HCT116 (cell line): ENCODE results near the gene ABCA1. TPM values are rescaled to one million over a fixed set of nuclear protein-coding genes. Genes with fewer than 3 reads are reported as not detected.

Source experiments
- ATAC-seq: fragments of 200-7000 bp; cut with Tn5 transposase; 2 replicates; pipeline ENCODE4 v1.9.1; 2020; ENCODE audit warnings: mild to moderate bottlenecking, moderate library complexity
- BruUV-seq: library from RNA; stranded (reverse); fragments of 400-500 nt; replicated peaks from 2 replicates; lab custom pipeline; 2021; lab: Mats Ljungman, UMichigan
- CTCF ChIA-PET: fragments of 300-600 bp; sonication (Branson Sonifier 250); formaldehyde crosslinking; loops from one replicate; lab custom pipeline; 2021; ENCODE audit warnings: antibody characterized with exemption; lab: Charles Lee
- POLR2A ChIA-PET: fragments of 300-600, 350-600 bp; sonication (Branson Sonifier 250); formaldehyde crosslinking; loops from one replicate; lab custom pipeline; 2021; ENCODE audit warnings: antibody characterized with exemption; lab: Charles Lee
- RAD21 ChIA-PET, 2 experiments: fragments of 300-600 bp; sonication (Branson Sonifier 250); formaldehyde crosslinking; loops; one replicate each; lab custom pipeline; 2023; ENCODE audit warnings: low total read pairs in 2 of 2; ENCODE audit not compliant: uncharacterized antibody in 2 of 2, unreplicated experiment in 2 of 2, low non-redundant PET in 1 of 2; lab: Charles Lee
- DNase-seq: peaks from one replicate; pipeline ENCODE4 v3.0.0-alpha.2; 2010; ENCODE audit warnings: low read depth, low spot score
- H2AFZ ChIP-seq: fragments of 200-600 bp; shearing (Covaris generic), sonication (generic); 2 replicates; pipeline ENCODE4 v1.6.1; 2017; ENCODE audit warnings: low read depth, mixed run types, mixed read lengths, antibody characterized with exemption, low read length; ENCODE audit not compliant: poor library complexity, severe bottlenecking
- H3K27ac ChIP-seq: 2 replicates; pipeline ENCODE4 v1.5.1; 2012; ENCODE audit warnings: low read depth, low read length
- H3K27me3 ChIP-seq: fragments of 200-600 bp; sonication (generic); 2 replicates; pipeline ENCODE4 v1.6.1; 2016; ENCODE audit warnings: mixed run types, low read length, mixed read lengths; ENCODE audit not compliant: insufficient read depth
- H3K36me3 ChIP-seq, 2 experiments: fragments of 200-500 bp in 1 of 2; fragments of 200-600 bp in 1 of 2; sonication (Bioruptor generic) in 1 of 2; sonication (generic) in 1 of 2; 2 replicates each; pipeline versions ENCODE4 v1.5.1 to v1.6.1; 2014 to 2016; ENCODE audit warnings: low read length in 2 of 2, inconsistent platforms in 1 of 2, mixed read lengths in 1 of 2, mixed run types in 1 of 2; ENCODE audit not compliant: insufficient read depth in 2 of 2, control insufficient read depth in 1 of 2
- H3K4me1 ChIP-seq, 2 experiments: fragments of 200-600 bp in 1 of 2; sonication (generic) in 1 of 2; 2 replicates each; pipeline versions ENCODE4 v1.5.1 to v1.6.1; 2012 to 2017; ENCODE audit warnings: low read length in 2 of 2, inconsistent platforms in 1 of 2, mild to moderate bottlenecking in 1 of 2, mixed read lengths in 1 of 2, mixed run types in 1 of 2, moderate library complexity in 1 of 2; ENCODE audit not compliant: insufficient read depth in 2 of 2, control insufficient read depth in 1 of 2
- H3K4me2 ChIP-seq: fragments of 200-600 bp; sonication (generic); 2 replicates; pipeline ENCODE4 v1.6.1; 2017; ENCODE audit warnings: mixed run types, low read length, mixed read lengths
- H3K4me3 ChIP-seq, 2 experiments: fragments of 200-600 bp in 1 of 2; sonication (generic) in 1 of 2; replicated peaks in 1 of 2; 2 replicates each; pipeline ENCODE4 v1.5.1; 2011 to 2016; ENCODE audit warnings: low read length in 2 of 2, control low read depth in 1 of 2, low read depth in 1 of 2, mild to moderate bottlenecking in 1 of 2, mixed read lengths in 1 of 2, mixed run types in 1 of 2
- H3K79me2 ChIP-seq: fragments of 200-600 bp; sonication (generic); 2 replicates; pipeline ENCODE4 v1.6.1; 2017; ENCODE audit warnings: mild to moderate bottlenecking, mixed run types, low read length, moderate library complexity, mixed read lengths; ENCODE audit not compliant: insufficient read depth
- H3K9ac ChIP-seq: fragments of 200-600 bp; sonication (generic); 2 replicates; pipeline ENCODE4 v1.6.1; 2016; ENCODE audit warnings: low read length, mixed read lengths
- H3K9me2 ChIP-seq: fragments of 200-600 bp; sonication (generic), shearing (Covaris generic); 2 replicates; pipeline ENCODE4 v1.6.1; 2017; ENCODE audit warnings: mixed run types, mild to moderate bottlenecking, moderate library complexity; ENCODE audit not compliant: insufficient read depth
- H3K9me3 ChIP-seq, 2 experiments: fragments of 200-500 bp in 1 of 2; fragments of 200-600 bp in 1 of 2; sonication (Bioruptor generic) in 1 of 2; sonication (generic) in 1 of 2; 2 replicates each; pipeline ENCODE4 v1.6.1; 2014 to 2017; ENCODE audit warnings: low read length in 2 of 2, mixed read lengths in 2 of 2, inconsistent platforms in 1 of 2, low read depth in 1 of 2, mild to moderate bottlenecking in 1 of 2, mixed run types in 1 of 2, moderate library complexity in 1 of 2; ENCODE audit not compliant: control insufficient read depth in 1 of 2, insufficient read depth in 1 of 2
- H4K20me1 ChIP-seq: fragments of 200-600 bp; sonication (generic), shearing (Covaris generic); 2 replicates; pipeline ENCODE4 v1.6.1; 2017; ENCODE audit warnings: mixed run types, mild to moderate bottlenecking, moderate library complexity; ENCODE audit not compliant: insufficient read depth
- ATF3 ChIP-seq: IDR thresholded peaks from 2 replicates; pipeline ENCODE4 v1.6.1; 2012
- CBX3 ChIP-seq: IDR thresholded peaks from 2 replicates; pipeline ENCODE4 v1.6.1; 2012; ENCODE audit warnings: low read depth
- CEBPB ChIP-seq: IDR thresholded peaks from 2 replicates; pipeline ENCODE4 v1.6.1; 2012; ENCODE audit warnings: low read depth
- EGR1 ChIP-seq: IDR thresholded peaks from 2 replicates; pipeline ENCODE4 v1.6.1; 2012; ENCODE audit warnings: low read depth
- ELF1 ChIP-seq: IDR thresholded peaks from 2 replicates; pipeline ENCODE4 v1.6.1; 2012; ENCODE audit warnings: low read depth, borderline replicate concordance
- EZH2 ChIP-seq: fragments of 200-600 bp; sonication (generic); IDR thresholded peaks from 2 replicates; pipeline ENCODE4 v1.6.1; 2017; ENCODE audit warnings: antibody characterized with exemption, mixed run types
- EZH2phosphoT487 ChIP-seq: fragments of 200-600 bp; IDR thresholded peaks from 2 replicates; pipeline ENCODE4 v1.6.1; 2018; ENCODE audit warnings: antibody characterized with exemption, borderline replicate concordance
- FOSL1 ChIP-seq: IDR thresholded peaks from 2 replicates; pipeline ENCODE4 v1.6.1; 2012; ENCODE audit warnings: low read depth
- POLR2A ChIP-seq: IDR thresholded peaks from 2 replicates; pipeline ENCODE4 v1.7.0; 2011; ENCODE audit warnings: borderline replicate concordance; ENCODE audit not compliant: insufficient read depth, insufficient read length; ENCODE audit errors: extremely low read depth
- POLR2AphosphoS5 ChIP-seq: IDR thresholded peaks from 2 replicates; pipeline ENCODE4 v1.6.1; 2011; ENCODE audit warnings: mild to moderate bottlenecking, low read depth, low read length, moderate library complexity
- RAD21 ChIP-seq: IDR thresholded peaks from 2 replicates; pipeline ENCODE4 v1.6.1; 2012; ENCODE audit warnings: low read depth, mild to moderate bottlenecking
- SRF ChIP-seq: IDR thresholded peaks from 2 replicates; pipeline ENCODE4 v1.6.1; 2012; ENCODE audit warnings: low read depth
- TCF7L2 ChIP-seq: IDR thresholded peaks from 2 replicates; pipeline ENCODE4 v1.7.0; 2011; ENCODE audit warnings: borderline replicate concordance, inconsistent platforms; ENCODE audit not compliant: insufficient read depth, insufficient read length; ENCODE audit errors: extremely low read depth
- ZFX ChIP-seq: fragments of 450-650 bp; IDR thresholded peaks from 2 replicates; pipeline ENCODE4 v1.6.1; 2017
- intact Hi-C: fragments of 100-400 bp; cut with micrococcal nuclease; formaldehyde crosslinking; loops from 2 replicates; pipeline ENCODE4 v1.10.0; 2022
- total RNA-seq: library from RNA; stranded (reverse); gene quantifications from one replicate; pipeline ENCODE4 v1.2.1, GENCODE V29; 2021; ENCODE audit not compliant: unreplicated experiment
- TF ChIP-seq, protein P1 (sequence below): IDR thresholded peaks from 2 replicates; pipeline ENCODE4 v1.6.1; 2012; ENCODE audit warnings: low read depth
- TF ChIP-seq, protein P2 (sequence below): IDR thresholded peaks from 2 replicates; pipeline ENCODE4 v1.6.1; 2012

ABCA1 gene
- total RNA-seq, 1 experiment from 2014 or later = 0.89 TPM

DNA sequence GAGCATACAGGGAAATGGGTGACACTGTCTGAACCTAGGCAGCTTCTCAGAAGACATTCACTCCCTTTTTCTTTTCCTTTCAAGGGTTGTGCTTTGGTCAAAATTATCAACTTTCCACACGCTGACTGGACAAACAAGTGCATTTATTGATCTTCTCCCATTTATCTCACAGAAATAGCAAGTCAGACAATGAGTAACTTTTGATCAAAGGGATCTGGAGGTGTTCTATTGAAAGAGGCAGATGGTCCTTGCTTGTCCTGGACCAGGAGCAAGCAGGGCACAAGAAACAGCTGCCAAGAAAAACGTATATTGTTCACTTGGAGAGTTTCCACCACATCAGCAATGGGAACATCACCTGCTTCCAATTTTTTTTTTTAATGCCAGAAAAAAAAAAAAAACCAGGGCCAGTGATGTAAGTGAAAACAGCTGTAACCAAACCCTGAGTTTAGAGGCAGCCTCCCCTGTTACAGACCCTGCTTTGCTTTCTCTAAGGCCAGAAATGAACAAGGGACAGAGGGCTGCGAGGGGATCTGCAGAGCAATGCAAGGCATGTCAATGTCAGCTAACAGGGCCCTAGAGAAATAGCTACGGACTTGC is 84.2 kb downstream of the ABCA1 start:
- no peak overlapping the region for H2AFZ ChIP-seq
- H3K9me3 ChIP-seq = no peaks in the 10 kb centered on the region
- H3K79me2 ChIP-seq = no peaks in the 10 kb centered on the region
- H3K27me3 ChIP-seq = peaks cover 20% of the 10 kb centered on the region; the same call in 1 of the 2 replicates
- no peaks in the 10 kb centered on the region for H3K4me1 ChIP-seq
- TF ChIP-seq CBX3 = no peak
- no peak for TF ChIP-seq FOSL1
- TF ChIP-seq, protein P1, sequence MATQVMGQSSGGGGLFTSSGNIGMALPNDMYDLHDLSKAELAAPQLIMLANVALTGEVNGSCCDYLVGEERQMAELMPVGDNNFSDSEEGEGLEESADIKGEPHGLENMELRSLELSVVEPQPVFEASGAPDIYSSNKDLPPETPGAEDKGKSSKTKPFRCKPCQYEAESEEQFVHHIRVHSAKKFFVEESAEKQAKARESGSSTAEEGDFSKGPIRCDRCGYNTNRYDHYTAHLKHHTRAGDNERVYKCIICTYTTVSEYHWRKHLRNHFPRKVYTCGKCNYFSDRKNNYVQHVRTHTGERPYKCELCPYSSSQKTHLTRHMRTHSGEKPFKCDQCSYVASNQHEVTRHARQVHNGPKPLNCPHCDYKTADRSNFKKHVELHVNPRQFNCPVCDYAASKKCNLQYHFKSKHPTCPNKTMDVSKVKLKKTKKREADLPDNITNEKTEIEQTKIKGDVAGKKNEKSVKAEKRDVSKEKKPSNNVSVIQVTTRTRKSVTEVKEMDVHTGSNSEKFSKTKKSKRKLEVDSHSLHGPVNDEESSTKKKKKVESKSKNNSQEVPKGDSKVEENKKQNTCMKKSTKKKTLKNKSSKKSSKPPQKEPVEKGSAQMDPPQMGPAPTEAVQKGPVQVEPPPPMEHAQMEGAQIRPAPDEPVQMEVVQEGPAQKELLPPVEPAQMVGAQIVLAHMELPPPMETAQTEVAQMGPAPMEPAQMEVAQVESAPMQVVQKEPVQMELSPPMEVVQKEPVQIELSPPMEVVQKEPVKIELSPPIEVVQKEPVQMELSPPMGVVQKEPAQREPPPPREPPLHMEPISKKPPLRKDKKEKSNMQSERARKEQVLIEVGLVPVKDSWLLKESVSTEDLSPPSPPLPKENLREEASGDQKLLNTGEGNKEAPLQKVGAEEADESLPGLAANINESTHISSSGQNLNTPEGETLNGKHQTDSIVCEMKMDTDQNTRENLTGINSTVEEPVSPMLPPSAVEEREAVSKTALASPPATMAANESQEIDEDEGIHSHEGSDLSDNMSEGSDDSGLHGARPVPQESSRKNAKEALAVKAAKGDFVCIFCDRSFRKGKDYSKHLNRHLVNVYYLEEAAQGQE = no peak
- no peak for TF ChIP-seq EZH2
- no peak for TF ChIP-seq EGR1
- H3K27ac ChIP-seq = no peak overlapping the region
- ChIA-PET RAD21 (no interaction called here), POLR2A (no interaction called here), CTCF (no interaction called here)
- no peak overlapping the region for H3K9ac ChIP-seq
- H3K36me3 ChIP-seq = no peaks in the 10 kb centered on the region
- no peak overlapping the region for H3K4me2 ChIP-seq
- BruUV-seq = no TSS peak
- ATAC-seq (no peak), DNase-seq (no peak)
- intact Hi-C loops = no loop called here
- no peaks in the 10 kb centered on the region for H3K9me2 ChIP-seq
- H3K4me3 ChIP-seq = no peak overlapping the region
- H4K20me1 ChIP-seq = no peaks in the 10 kb centered on the region

DNA sequence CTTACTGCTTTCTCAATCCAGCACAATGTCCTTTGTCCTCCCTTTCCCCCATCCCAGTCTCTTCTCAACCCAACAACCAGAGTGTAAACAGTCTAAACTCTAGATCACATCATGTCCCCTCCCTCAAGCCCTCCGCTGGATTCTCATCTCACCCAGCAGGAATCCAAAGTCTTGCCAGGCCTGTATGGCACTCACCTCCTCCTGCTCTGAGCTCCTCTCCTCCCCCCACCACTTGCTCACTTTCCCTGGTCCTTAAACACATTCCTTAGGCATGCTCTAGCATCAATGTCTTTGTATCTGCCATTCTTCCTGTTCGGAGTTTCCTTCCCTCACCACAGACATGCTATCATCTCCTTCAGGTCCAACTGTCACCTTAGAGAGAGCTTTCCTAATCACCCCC is 85.3 kb downstream of the ABCA1 start:
- Histone ChIP-seq H3K9ac (no peak overlapping the region), H3K27ac (no peak overlapping the region), H3K36me3 (no peaks in the 10 kb centered on the region), H3K4me1 (no peaks in the 10 kb centered on the region), H3K9me3 (no peaks in the 10 kb centered on the region), H2AFZ (no peak overlapping the region), H3K79me2 (no peaks in the 10 kb centered on the region), H3K27me3 (peaks cover 20% of the 10 kb centered on the region; the same call in 1 of the 2 replicates), H3K4me3 (no peak overlapping the region), H3K4me2 (no peak overlapping the region), H3K9me2 (no peaks in the 10 kb centered on the region), H4K20me1 (no peaks in the 10 kb centered on the region)
- intact Hi-C loops = no loop called here
- ChIA-PET POLR2A (no interaction called here), RAD21 (no interaction called here), CTCF (no interaction called here)
- DNase-seq (no peak), ATAC-seq (no peak)
- BruUV-seq = no TSS peak
- TF ChIP-seq ATF3 (no peak), POLR2AphosphoS5 (no peak), POLR2A (no peak), RAD21 (no peak), EGR1 (no peak), CEBPB (no peak), EZH2phosphoT487 (no peak), ELF1 (no peak), CBX3 (no peak), ZFX (no peak), SRF (no peak), TCF7L2 (no peak)
- TF ChIP-seq, protein P2, sequence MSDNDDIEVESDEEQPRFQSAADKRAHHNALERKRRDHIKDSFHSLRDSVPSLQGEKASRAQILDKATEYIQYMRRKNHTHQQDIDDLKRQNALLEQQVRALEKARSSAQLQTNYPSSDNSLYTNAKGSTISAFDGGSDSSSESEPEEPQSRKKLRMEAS = no peak
